Mononuclear cell (primary cell): ENCODE measurements around the gene CUL4B. TPM values are rescaled to one million over a fixed set of nuclear protein-coding genes. Genes with fewer than 3 reads are reported as not detected.
A peak's percentile ranks its signal among the peaks of the same experiment; 100 is the strongest.
"Not testable (repeated sequence)": the region's sequence is repeated elsewhere in the genome, so short reads cannot be mapped to it uniquely, and the experiment has no call there.

Experiments
- H3K27me3 ChIP-seq: 2 replicates; pipeline ENCODE4 v1.6.0; 2011; ENCODE audit warnings: low read length, control low read depth; ENCODE audit not compliant: insufficient read depth
- H3K4me1 ChIP-seq: 2 replicates; pipeline ENCODE4 v1.5.1; 2011; ENCODE audit warnings: mild to moderate bottlenecking, low read length, control low read depth; ENCODE audit not compliant: insufficient read depth
- H3K4me3 ChIP-seq: 2 replicates; pipeline ENCODE4 v1.5.1; 2011; ENCODE audit warnings: mild to moderate bottlenecking, low read length, moderate library complexity
- H3K9me3 ChIP-seq: 2 replicates; pipeline ENCODE4 v1.5.1; 2011; ENCODE audit warnings: low read depth, mild to moderate bottlenecking, control low read depth, low read length
- total RNA-seq: library from RNA; depleted of rRNA; stranded (reverse); fragments of >200 nt; gene quantifications from one replicate; pipeline ENCODE4 v1.2.3, GENCODE V29; 2012

CUL4B gene
- total RNA-seq, 1 donor: 26.2 TPM

DNA sequence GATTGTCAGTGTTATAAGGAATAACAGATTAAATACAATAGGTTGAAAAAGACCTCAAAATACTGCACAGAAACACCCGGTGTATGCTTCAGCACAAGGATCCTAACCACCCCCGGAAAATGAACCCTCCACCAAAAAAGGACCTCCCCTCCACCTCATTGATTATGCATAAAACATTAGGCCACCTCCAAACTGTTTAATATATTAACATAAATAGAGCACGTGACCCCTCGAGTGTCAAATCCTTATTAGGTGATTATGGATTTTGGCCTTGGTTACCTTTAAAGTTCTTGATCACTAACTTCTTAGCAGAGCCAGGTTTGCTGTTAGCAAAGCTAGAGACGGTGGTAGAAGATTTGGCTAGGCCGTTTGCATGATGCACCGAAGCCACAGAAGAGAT, 958 bp downstream of the CUL4B start:
- Histone ChIP-seq H3K4me1 (peaks cover 16% of the 10 kb centered on the region), H3K4me3 (peak overlapping the region; percentile 72), H3K27me3 (no peaks in the 10 kb centered on the region)

DNA sequence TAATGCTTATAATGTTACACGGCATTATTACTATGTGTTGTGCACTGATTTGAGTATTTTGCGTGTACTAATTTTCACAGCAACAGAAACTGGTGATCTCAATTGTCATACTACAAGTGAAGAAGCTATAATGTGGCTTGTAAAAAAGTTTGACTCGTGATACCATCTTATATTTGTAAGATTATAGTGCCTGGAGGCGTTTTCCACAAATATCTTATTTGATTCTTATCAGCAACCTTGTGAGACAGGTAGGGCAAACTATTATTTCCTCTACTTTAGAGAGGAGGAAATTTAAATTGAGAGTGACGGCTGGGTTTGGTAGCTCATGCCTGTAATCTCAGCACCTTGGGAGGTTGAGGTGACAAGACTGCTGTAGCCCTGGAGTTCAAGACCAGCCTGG, 4.5 kb downstream of the CUL4B start:
- Histone ChIP-seq H3K27me3 (no peaks in the 10 kb centered on the region), H3K4me3 (no peak overlapping the region), H3K4me1 (peaks cover 9% of the 10 kb centered on the region), H3K9me3 (no peaks in the 10 kb centered on the region)

More for the DNA sequence above, 958 bp downstream of the CUL4B start:
- no peaks in the 10 kb centered on the region for H3K9me3 ChIP-seq

DNA sequence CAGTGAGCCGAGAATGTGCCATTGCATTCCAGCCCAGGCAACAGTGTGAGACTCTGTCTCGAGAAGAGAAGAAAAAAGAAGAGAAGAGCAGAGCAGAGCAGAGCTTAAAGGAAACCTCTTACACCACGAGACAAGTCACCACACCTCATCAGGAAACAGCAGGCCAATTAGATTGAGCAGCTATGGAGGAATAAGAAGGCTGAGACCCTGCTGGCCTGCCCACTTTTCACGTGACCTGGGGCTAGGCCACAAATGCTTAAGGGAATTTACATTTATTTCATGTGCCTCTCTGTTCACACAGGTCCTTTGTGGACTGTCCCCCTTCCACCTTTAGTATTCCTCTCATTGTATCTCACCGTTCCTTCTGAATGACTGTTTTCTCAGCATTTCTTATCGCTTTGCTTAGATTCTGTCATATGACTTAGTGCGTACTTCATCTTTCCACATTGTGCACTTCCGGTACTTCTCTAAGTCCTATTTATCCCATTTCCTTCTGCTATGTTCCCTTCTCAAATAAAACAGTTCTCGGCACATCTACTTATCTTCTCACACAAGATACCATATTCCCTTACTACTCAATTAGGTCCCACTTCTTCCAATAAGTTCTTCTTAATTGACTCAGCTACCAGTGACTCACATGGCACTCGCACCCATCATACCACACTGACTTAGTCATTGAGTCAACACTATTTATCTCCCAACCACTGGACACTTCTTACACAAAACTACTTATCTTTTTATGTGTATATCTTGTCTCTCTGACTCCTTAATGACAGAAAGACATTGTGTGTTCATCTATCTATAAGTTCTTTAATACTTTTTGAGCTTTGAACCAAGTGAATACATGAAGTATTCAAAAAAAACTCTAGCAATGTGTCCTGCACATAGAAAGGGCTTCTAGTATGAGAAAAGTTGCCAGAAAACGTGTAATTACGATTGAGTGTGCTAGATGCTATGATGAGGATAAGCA, 11.0 kb downstream of the CUL4B start:
- H3K27me3 ChIP-seq: no peaks in the 10 kb centered on the region

DNA sequence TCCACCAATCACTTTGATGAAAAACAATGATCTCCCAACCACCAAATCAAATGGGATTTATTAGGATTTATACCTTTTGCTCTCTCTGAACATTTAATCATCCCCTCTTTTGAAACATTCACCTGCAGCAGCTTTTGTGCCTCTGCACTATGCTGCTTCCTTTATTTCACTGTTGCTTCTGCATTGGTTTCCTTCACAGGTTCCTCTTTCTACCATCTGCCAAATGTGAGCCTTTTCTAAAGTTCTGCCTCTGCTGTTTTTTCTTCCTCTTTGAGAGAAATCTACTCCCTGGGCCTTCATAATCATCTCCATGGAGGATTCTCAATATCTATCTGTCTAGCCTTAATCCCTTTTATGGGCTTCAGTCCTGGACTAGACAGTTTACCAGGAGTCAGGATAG, 24.7 kb downstream of the CUL4B start:
- H3K4me3 ChIP-seq: no peak overlapping the region
- H3K4me1 ChIP-seq: peaks cover 17% of the 10 kb centered on the region
- no peaks in the 10 kb centered on the region for H3K27me3 ChIP-seq
- no peaks in the 10 kb centered on the region for H3K9me3 ChIP-seq

More for the DNA sequence above, 11.0 kb downstream of the CUL4B start:
- Histone ChIP-seq H3K9me3 (no peaks in the 10 kb centered on the region), H3K4me3 (no peak overlapping the region), H3K4me1 (no peaks in the 10 kb centered on the region)

DNA sequence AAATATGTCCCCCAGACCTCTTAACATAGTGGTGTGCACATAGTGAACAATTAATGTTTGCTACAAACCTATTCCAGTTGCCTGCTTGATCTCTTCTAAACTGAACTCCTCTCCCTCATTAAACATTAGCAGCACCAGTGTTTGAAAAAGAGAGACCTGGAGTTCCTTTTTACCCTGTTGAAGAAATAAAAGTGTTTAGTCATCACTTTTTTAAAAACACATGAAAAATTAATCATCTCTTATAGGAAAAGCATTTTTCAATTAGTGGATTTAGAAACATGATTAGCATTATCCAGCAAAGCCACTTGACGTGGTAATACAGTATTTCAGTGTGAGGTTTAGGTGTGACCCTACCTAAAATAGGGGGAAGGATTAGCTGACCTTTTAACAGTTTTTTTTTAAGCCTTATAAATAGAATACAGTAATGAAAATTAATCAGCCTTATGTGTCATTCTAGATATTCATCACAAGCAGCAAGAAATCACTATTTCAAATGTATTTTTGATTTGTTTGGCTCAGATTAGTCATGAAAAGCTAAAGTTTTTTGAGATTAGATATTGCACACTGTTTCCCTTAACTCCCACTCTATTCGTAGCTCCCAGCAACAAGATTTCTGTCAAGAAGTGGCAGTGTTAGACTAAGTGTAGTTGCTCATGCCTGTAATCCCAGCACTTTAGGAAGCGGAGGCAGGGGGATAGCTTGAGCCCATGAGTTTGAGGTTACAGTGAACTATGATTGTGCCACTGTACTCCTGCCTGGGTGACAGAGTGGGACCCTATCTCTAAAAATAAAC, 26.2 kb downstream of the CUL4B start:
- Histone ChIP-seq H3K27me3 (no peaks in the 10 kb centered on the region), H3K4me1 (peaks cover 17% of the 10 kb centered on the region), H3K4me3 (no peak overlapping the region), H3K9me3 (no peaks in the 10 kb centered on the region)

DNA sequence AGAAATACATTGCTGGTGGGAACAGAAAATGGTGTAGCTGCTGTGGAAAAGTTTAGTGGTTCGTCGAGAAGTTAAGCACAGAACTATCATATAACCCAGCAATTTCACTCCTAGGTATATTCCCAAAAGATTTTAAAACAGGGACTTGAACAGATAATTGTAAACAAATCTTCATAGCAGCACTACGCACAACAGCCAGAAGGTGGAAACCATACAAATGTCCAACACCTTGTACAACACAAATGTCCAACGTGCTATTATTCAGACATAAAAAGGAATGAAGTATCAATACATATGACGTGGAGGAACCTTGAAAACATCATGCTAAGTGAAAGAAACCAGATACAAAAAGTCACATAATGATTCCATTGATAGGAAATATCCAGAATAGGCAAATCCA, 37.9 kb downstream of the CUL4B start:
- Histone ChIP-seq H3K4me1 (no peaks in the 10 kb centered on the region), H3K27me3 (no peaks in the 10 kb centered on the region), H3K4me3 (no peak overlapping the region), H3K9me3 (no peaks in the 10 kb centered on the region)

DNA sequence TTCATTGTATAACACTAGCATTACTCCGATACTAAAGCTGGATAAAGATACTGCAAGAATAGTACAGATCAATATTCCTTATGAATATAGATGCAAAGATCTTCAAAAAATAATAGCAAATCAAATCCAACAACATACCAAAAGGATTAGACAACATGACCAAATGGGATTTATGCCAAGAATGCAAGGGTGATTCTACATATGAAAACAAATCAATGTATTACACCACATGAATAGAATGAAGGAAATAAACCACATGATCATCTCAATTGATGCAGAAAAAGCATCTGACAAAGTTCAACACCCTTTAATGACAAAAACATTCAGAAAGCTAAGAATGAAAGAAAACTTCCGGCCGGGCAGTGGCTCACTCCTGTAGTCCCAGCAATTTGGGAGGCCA, 42.8 kb downstream of the CUL4B start:
- H3K9me3 ChIP-seq: no peaks in the 10 kb centered on the region
- no peaks in the 10 kb centered on the region for H3K4me1 ChIP-seq
- H3K27me3 ChIP-seq: no peaks in the 10 kb centered on the region
- H3K4me3 ChIP-seq: no peak overlapping the region

DNA sequence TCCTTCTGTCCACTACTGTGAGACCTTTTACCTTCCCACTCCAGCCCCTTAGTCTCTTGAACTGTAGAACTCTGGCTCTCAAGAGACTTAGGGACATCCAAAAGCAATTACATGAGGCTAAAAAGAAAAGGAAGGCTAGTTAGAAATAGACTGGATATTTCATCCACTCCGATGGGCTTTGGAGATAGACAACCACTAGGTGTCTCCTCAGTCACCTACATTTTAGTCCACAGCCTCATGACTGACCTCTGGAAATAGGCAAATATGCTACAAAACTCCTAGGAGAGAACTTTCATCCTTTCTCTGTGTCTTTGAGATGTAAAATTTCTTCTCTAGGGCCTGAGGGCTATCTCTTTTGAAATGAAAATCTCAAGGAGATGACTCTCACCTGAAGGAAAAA, 46.5 kb downstream of the CUL4B start:
- H3K4me3 ChIP-seq: no peak overlapping the region
- no peaks in the 10 kb centered on the region for H3K9me3 ChIP-seq
- no peaks in the 10 kb centered on the region for H3K27me3 ChIP-seq
- no peaks in the 10 kb centered on the region for H3K4me1 ChIP-seq

DNA sequence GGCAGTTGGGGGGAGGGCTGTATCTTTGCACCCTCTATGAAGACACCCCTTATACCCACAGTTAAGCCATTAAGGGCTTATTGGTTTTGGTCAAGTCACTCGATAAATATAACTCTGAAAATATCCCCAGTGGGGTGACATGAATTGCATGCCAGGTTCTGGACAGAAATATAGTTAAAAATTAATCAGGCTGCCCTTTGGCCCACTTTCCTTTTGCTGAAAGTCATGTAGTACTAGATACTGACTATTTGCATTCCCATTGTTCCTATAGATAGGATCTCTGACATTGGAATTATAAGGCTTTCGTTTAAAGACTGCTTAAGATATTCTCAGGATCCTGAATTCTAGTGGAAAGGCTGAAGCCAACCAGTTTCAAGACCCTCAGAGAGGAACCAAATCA, 48.1 kb downstream of the CUL4B start:
- no peaks in the 10 kb centered on the region for H3K27me3 ChIP-seq
- no peak overlapping the region for H3K4me3 ChIP-seq
- H3K9me3 ChIP-seq: no peaks in the 10 kb centered on the region
- H3K4me1 ChIP-seq: no peaks in the 10 kb centered on the region

DNA sequence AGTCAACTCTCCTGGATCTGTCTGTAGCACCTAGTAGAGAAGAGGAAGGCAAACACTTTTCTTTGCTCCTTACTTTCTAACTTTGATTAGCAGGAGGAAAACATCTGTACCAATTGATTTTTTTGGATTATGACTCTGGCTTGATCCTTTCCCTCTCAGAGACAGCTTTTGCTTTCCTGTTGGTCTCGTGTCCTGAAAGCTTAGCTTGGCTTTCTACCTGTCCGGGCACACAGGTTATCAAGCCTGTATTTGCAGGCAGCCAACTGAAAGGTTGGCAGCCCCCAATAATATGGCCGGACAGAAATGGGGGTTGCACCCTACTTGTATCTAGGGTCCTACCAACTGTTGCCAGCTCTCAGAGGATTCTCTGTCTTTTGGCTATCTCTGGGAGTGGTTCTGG, 48.5 kb downstream of the CUL4B start:
- no peaks in the 10 kb centered on the region for H3K4me1 ChIP-seq
- no peaks in the 10 kb centered on the region for H3K27me3 ChIP-seq
- H3K4me3 ChIP-seq: no peak overlapping the region
- H3K9me3 ChIP-seq: no peaks in the 10 kb centered on the region

DNA sequence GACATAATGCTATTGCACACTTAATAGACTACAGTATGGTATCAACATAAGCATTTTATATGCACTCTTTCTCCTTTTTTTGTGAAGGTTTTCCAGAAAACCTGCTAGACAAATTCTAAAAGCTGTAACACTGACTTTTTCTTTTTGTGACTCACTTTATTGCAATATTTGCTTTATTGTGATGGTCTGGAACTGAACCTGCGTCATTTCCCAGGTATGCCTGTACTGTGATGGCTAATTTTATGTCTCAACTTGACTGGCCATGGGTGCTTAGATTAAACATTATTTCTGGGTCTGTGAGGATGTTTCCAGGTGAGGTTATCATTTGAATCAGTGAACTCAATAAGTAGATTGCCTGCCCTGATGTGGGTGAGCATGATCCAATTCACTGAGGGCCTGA, 56.2 kb downstream of the CUL4B start:
- no peaks in the 10 kb centered on the region for H3K9me3 ChIP-seq
- no peaks in the 10 kb centered on the region for H3K27me3 ChIP-seq
- H3K4me3 ChIP-seq: no peak overlapping the region
- H3K4me1 ChIP-seq: no peaks in the 10 kb centered on the region

DNA sequence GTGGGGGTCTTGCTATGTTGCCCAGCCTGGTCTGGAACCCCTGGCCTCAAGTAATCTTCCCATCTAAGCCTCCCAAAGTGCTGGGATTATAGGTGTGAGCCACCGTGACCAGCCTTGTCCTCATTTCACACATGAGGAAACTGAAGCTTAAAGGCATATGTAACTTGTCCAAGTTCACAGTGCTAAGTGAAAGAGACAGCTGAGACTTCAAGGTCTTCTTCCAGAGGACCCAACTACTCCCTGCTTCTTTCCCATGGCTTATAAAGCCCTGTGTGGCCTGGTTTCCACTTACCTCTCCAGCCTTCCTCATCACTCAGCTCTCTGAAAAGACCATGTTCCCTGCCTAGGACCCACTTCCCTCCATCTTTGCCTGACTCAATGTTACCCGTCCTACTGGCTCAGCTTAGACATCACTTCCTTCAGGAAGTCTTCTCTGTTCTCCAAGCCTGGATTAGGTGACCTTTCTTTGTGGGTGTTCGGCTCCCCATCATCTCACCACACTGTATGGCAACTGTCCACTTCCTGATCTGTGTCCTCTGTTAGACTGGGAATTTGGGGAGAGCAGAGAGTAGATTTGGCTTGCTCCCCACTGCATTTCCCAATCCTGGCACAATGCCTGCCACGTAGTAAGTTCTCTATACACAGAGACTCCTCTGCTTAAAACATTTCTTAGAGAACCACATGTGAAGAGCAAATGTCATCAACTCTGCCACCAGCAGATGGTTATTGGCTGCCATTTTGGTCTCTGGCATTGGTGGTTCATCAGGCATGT, 61.3 kb downstream of the CUL4B start:
- Histone ChIP-seq H3K4me1 (no peaks in the 10 kb centered on the region), H3K27me3 (no peaks in the 10 kb centered on the region), H3K4me3 (no peak overlapping the region), H3K9me3 (no peaks in the 10 kb centered on the region)

DNA sequence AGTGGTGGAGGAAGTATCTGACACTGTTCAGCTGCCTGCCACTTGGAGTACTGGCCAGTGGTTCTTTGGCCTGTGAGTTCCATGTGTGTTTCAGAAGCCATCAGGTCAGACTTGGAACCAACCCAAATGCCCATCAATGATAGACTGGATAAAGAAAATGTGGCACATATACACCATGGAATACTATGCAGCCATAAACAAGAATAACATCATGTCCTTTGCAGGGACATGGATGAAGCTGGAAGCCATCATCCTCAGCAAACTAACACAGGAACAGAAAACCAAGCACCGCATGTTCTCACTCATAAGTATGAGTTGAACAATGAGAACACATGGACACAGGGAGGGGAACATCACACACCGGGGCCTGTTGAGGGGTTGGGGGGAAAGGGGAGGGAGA, 70.6 kb downstream of the CUL4B start:
- not testable (repeated sequence) for H3K27me3 ChIP-seq, H3K9me3 ChIP-seq, H3K4me3 ChIP-seq
- peaks cover 19% of the 10 kb centered on the region for H3K4me1 ChIP-seq

DNA sequence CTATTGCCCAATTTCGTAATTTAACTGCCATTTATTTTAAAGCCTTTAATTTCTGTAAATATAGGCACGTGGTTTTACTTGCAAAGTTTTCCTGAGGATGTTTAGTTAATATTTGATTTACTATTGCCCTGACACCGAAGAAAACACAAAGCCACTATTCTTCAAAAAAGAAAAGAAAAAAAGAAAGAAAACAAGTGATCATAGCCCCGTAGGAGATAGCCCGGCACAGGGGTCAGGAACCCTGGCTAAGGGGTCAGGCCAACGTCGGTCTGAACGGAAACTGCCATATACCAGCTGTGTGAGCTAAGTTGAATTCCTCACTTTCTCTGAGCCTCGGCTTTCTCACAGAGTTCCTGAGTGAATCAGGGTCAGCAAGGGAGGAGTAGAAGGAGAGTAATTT, 74.0 kb downstream of the CUL4B start:
- Histone ChIP-seq H3K4me3 (no peak overlapping the region), H3K4me1 (peaks cover 19% of the 10 kb centered on the region), H3K9me3 (no peaks in the 10 kb centered on the region), H3K27me3 (no peaks in the 10 kb centered on the region)
